ENCODE measurements around the gene OIP5. TPM values are rescaled to one million over a fixed set of nuclear protein-coding genes. Genes with fewer than 3 reads are reported as not detected.

The OIP5 gene
- total RNA-seq, 6 experiments from 2014 or later: 0.23 to 1.1 (median 0.82) TPM; not detected in 1

- H3K36me3 ChIP-seq: peaks cover 0 to 40% (median 15%) of the 10 kb centered on the region in 4 donors
Observed at GRCh38 chr15:41281236-41281635, 51.2 kb downstream of the OIP5 start.

GRCh38 chr15:41279535-41280283 is 52.7 kb downstream of the OIP5 start:
- ATAC-seq (no peak), DNase-seq (no peak)
- Histone ChIP-seq H3K4me1 (peaks cover 0 to 15% (median 0%) of the 10 kb centered on the region in 4 donors), H3K27ac (peak overlapping the region in 1 of 3 donors; percentile 32), H3K4me3 (no peak overlapping the region), H3K36me3 (peaks cover 0 to 46% (median 19%) of the 10 kb centered on the region in 4 donors), H3K27me3 (no peaks in the 10 kb centered on the region), H3K9me3 (no peaks in the 10 kb centered on the region)
- intact Hi-C loops (cut with DNase I): no loop called here
- TF ChIP-seq, protein P1, sequence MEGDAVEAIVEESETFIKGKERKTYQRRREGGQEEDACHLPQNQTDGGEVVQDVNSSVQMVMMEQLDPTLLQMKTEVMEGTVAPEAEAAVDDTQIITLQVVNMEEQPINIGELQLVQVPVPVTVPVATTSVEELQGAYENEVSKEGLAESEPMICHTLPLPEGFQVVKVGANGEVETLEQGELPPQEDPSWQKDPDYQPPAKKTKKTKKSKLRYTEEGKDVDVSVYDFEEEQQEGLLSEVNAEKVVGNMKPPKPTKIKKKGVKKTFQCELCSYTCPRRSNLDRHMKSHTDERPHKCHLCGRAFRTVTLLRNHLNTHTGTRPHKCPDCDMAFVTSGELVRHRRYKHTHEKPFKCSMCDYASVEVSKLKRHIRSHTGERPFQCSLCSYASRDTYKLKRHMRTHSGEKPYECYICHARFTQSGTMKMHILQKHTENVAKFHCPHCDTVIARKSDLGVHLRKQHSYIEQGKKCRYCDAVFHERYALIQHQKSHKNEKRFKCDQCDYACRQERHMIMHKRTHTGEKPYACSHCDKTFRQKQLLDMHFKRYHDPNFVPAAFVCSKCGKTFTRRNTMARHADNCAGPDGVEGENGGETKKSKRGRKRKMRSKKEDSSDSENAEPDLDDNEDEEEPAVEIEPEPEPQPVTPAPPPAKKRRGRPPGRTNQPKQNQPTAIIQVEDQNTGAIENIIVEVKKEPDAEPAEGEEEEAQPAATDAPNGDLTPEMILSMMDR (IDR thresholded peaks at IDR 0.05): no peak
- TF ChIP-seq POLR2A (IDR thresholded peaks at IDR 0.05): no peak
- 100% methylated on average over 1 of the region's 1 CpG for WGBS (ENCODE audit: insufficient coverage, low coverage, low lambda C conversion rate, missing lambda C conversion rate)

More at GRCh38 chr15:41281236-41281635, 51.2 kb downstream of the OIP5 start:
- Histone ChIP-seq H3K4me3 (no peak overlapping the region), H3K4me1 (peaks cover 0 to 15% (median 4%) of the 10 kb centered on the region in 4 donors), H3K27ac (no peak overlapping the region), H3K9me3 (no peaks in the 10 kb centered on the region), H3K27me3 (no peaks in the 10 kb centered on the region)
- TF ChIP-seq POLR2A (IDR thresholded peaks at IDR 0.05): no peak
- WGBS (ENCODE audit: insufficient coverage, low coverage, low lambda C conversion rate, missing lambda C conversion rate): 80% methylated on average over 1 of the region's 1 CpG
- ATAC-seq (no peak), DNase-seq (no peak)
- intact Hi-C loops (cut with DNase I): no loop called here

DNA sequence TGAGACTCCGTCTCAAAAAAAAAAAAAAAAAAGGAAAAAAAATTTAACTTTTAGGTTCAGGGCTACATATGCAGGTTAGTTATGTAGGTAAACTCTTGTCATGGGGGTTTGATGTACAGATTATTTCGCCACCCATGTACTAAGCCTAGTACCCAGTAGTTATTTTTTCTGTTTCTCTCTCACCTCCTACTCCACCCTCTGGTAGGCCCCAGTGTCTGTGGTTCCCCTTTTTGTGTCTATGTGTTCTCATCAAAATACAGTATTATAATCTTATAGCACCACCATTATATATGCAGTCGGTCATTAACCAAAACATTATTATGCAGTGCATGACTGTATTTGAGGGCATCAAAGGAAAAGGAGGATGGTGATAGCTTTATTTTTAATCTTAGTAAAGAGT is 54.1 kb downstream of the OIP5 start:
- intact Hi-C loops (cut with DNase I): no loop called here
- Histone ChIP-seq H3K36me3 (peaks cover 0 to 59% (median 21%) of the 10 kb centered on the region in 4 donors), H3K27me3 (no peaks in the 10 kb centered on the region), H3K4me1 (peaks cover 0 to 15% (median 0%) of the 10 kb centered on the region in 4 donors), H3K27ac (peak overlapping the region in 1 of 3 donors; percentile 32), H3K4me3 (no peak overlapping the region), H3K9me3 (no peaks in the 10 kb centered on the region)
- ATAC-seq (no peak), DNase-seq (no peak)
- WGBS (ENCODE audit: insufficient coverage, low coverage, low lambda C conversion rate, missing lambda C conversion rate): 69% methylated on average over 2 of the region's 3 CpGs
- TF ChIP-seq POLR2A (IDR thresholded peaks at IDR 0.05): no peak
- TF ChIP-seq, protein P1 (IDR thresholded peaks at IDR 0.05): no peak

GRCh38 chr15:41276831-41277230 is 55.6 kb downstream of the OIP5 start:
- DNase-seq: no peak
- H3K4me1 ChIP-seq: peaks cover 0 to 15% (median 0%) of the 10 kb centered on the region in 4 donors
- no peak overlapping the region for H3K27ac ChIP-seq
- intact Hi-C loops (cut with DNase I): no loop called here
- no peak for TF ChIP-seq POLR2A (IDR thresholded peaks at IDR 0.05)
- TF ChIP-seq, protein P1 (IDR thresholded peaks at IDR 0.05): no peak
- H3K36me3 ChIP-seq: peaks cover 0 to 73% (median 31%) of the 10 kb centered on the region in 4 donors
- H3K9me3 ChIP-seq: no peaks in the 10 kb centered on the region
- H3K4me3 ChIP-seq: no peak overlapping the region
- no peaks in the 10 kb centered on the region for H3K27me3 ChIP-seq
- peak in 1 of 4 donors; percentile 43 for ATAC-seq

GRCh38 chr15:41269887-41270286 is 62.5 kb downstream of the OIP5 start:
- no peak overlapping the region for H3K27ac ChIP-seq
- ATAC-seq (no peak), DNase-seq (no peak)
- TF ChIP-seq, protein P1 (IDR thresholded peaks at IDR 0.05): no peak
- no peaks in the 10 kb centered on the region for H3K9me3 ChIP-seq
- peaks cover 0 to 74% (median 23%) of the 10 kb centered on the region in 4 donors for H3K36me3 ChIP-seq
- H3K4me1 ChIP-seq: no peaks in the 10 kb centered on the region
- no peak overlapping the region for H3K4me3 ChIP-seq
- 100% methylated on average over 2 of the region's 2 CpGs for WGBS (ENCODE audit: insufficient coverage, low coverage, low lambda C conversion rate, missing lambda C conversion rate)
- intact Hi-C loops (cut with DNase I): no loop called here
- no peaks in the 10 kb centered on the region for H3K27me3 ChIP-seq
